HG03175 (cell line): Measurements from ENCODE around the gene LAPTM5.
A peak's percentile ranks its signal among the peaks of the same experiment; 100 is the strongest.

Experiments used
- ATAC-seq: cut with Tn5 transposase; IDR thresholded peaks from one replicate; pipeline ENCODE4 v1.9.1; 2021; ENCODE audit warnings: mild to moderate bottlenecking, moderate library complexity; ENCODE audit not compliant: unreplicated experiment

LAPTM5 gene

GRCh38 chr1:30732277-30732996 is 25.1 kb downstream of the LAPTM5 start:
- no peak for ATAC-seq

GRCh38 chr1:30731806-30732276 is 25.7 kb downstream of the LAPTM5 start:
- ATAC-seq, result no peak

GRCh38 chr1:30731109-30731805 is 26.3 kb downstream of the LAPTM5 start:
- ATAC-seq, result no peak

- ATAC-seq, result peak; percentile 63
Measured at GRCh38 chr1:30730346-30731108, 27.0 kb downstream of the LAPTM5 start.

GRCh38 chr1:30729901-30730300 is 27.7 kb downstream of the LAPTM5 start:
- peak; percentile 1 for ATAC-seq

GRCh38 chr1:30728832-30729638 is 28.5 kb downstream of the LAPTM5 start:
- no peak for ATAC-seq

- no peak for ATAC-seq
Measured at GRCh38 chr1:30728340-30728739, 29.2 kb downstream of the LAPTM5 start.

- no peak for ATAC-seq
Measured at GRCh38 chr1:30727824-30728223, 29.8 kb downstream of the LAPTM5 start.

- no peak for ATAC-seq
Measured at GRCh38 chr1:30726773-30727684, 30.5 kb downstream of the LAPTM5 start.

GRCh38 chr1:30726236-30726635 is 31.3 kb downstream of the LAPTM5 start:
- no peak for ATAC-seq

- ATAC-seq, result no peak
Measured at GRCh38 chr1:30725450-30726095, 32.0 kb downstream of the LAPTM5 start.

- no peak for ATAC-seq
Measured at GRCh38 chr1:30724655-30725421, 32.7 kb downstream of the LAPTM5 start.

GRCh38 chr1:30724175-30724574 is 33.4 kb downstream of the LAPTM5 start:
- ATAC-seq, result no peak

GRCh38 chr1:30723331-30723755 is 34.2 kb downstream of the LAPTM5 start, which contains the start of gene MATN1:
MATN1 (minus strand) TSS chr1:30723585; CDS start chr1:30723551, 34 bp downstream.
- ATAC-seq, result no peak

GRCh38 chr1:30721812-30722537 is 35.6 kb downstream of the LAPTM5 start:
- no peak for ATAC-seq

- no peak for ATAC-seq
Measured at GRCh38 chr1:30721341-30721793, 36.2 kb downstream of the LAPTM5 start.
